ENCODE data around the gene CD14. TPM values are rescaled to one million over a fixed set of nuclear protein-coding genes. Genes with fewer than 3 reads are reported as not detected.
"Not testable (repeated sequence)": the region's sequence is repeated elsewhere in the genome, so short reads cannot be mapped to it uniquely, and the experiment has no call there.

The CD14 gene
- total and polyA plus RNA-seq, 4 donors = 34.9 to 205 (median 109) TPM

- 69 to 72% methylated on average over 4 of the region's 4 CpGs for WGBS, 2 donors
- DNase-seq (peak in 1 of 2 donors; percentile 72), ATAC-seq (ENCODE audit: low FRiP score) (no peak)
- no peaks in the 10 kb centered on the region for H3K36me3 ChIP-seq (ENCODE audit: control insufficient read depth in 1 of 2, insufficient read depth in 2 of 2, low read length in 1 of 2)
- H3K27me3 ChIP-seq (ENCODE audit: control insufficient read depth in 1 of 2, insufficient read depth in 2 of 2, low read length in 1 of 2) = no peaks in the 10 kb centered on the region
- intact Hi-C loops (cut with DNase I) = no loop called here
- H3K27ac ChIP-seq (ENCODE audit: low read depth in 1 of 2, low read length in 2 of 2) = no peak overlapping the region
- H3K9me3 ChIP-seq (ENCODE audit: control insufficient read depth, low read length) = no peaks in the 10 kb centered on the region
- H3K4me1 ChIP-seq (ENCODE audit: control insufficient read depth in 1 of 2, insufficient read depth in 2 of 2, low read length in 2 of 2) = no peaks in the 10 kb centered on the region
- no peak overlapping the region for H3K4me3 ChIP-seq (ENCODE audit: low read length in 2 of 2)
Observed at GRCh38 chr5:140609126-140609525, 23.8 kb downstream of the CD14 start.

GRCh38 chr5:140608722-140609121 is 24.3 kb downstream of the CD14 start:
- intact Hi-C loops (cut with DNase I) = no loop called here
- ATAC-seq (ENCODE audit: low FRiP score) (no peak), DNase-seq (no peak)
- Histone ChIP-seq H3K4me1 (ENCODE audit: control insufficient read depth in 1 of 2, insufficient read depth in 2 of 2, low read length in 2 of 2) (no peaks in the 10 kb centered on the region), H3K27ac (ENCODE audit: low read depth in 1 of 2, low read length in 2 of 2) (no peak overlapping the region), H3K4me3 (ENCODE audit: low read length in 2 of 2) (no peak overlapping the region), H3K9me3 (ENCODE audit: control insufficient read depth, low read length) (no peaks in the 10 kb centered on the region), H3K36me3 (ENCODE audit: control insufficient read depth in 1 of 2, insufficient read depth in 2 of 2, low read length in 1 of 2) (no peaks in the 10 kb centered on the region), H3K27me3 (ENCODE audit: control insufficient read depth in 1 of 2, insufficient read depth in 2 of 2, low read length in 1 of 2) (no peaks in the 10 kb centered on the region)

DNA sequence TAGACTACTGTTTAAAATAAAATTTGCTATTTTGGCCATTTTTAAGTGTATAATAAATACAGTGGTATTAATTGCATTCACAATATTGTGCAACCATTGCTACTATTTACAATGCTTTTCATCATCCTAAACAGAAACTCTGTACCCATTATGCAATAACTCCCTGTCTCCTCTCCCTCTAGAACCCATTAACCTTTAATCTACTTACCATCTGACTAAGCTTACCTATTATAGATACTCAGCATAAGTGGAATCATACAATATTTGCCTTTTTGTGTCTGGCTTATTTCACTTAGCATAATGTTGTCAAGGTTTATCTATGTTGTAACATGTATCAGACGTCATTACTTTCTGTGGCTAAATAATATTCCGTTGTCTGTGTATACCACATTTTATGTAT is 25.9 kb downstream of the CD14 start:
- H3K27ac ChIP-seq (ENCODE audit: low read depth in 1 of 2, low read length in 2 of 2) = no peak overlapping the region
- H3K4me1 ChIP-seq (ENCODE audit: control insufficient read depth in 1 of 2, insufficient read depth in 2 of 2, low read length in 2 of 2) = no peaks in the 10 kb centered on the region
- intact Hi-C loops (cut with DNase I) = no loop called here
- DNase-seq (no peak), ATAC-seq (ENCODE audit: low FRiP score) (no peak)
- H3K9me3 ChIP-seq (ENCODE audit: control insufficient read depth, low read length) = no peaks in the 10 kb centered on the region
- no peak overlapping the region for H3K4me3 ChIP-seq (ENCODE audit: low read length in 2 of 2)
- WGBS, 2 donors = 76 to 88% methylated on average over 2 of the region's 2 CpGs
- H3K27me3 ChIP-seq (ENCODE audit: control insufficient read depth in 1 of 2, insufficient read depth in 2 of 2, low read length in 1 of 2) = no peaks in the 10 kb centered on the region
- no peaks in the 10 kb centered on the region for H3K36me3 ChIP-seq (ENCODE audit: control insufficient read depth in 1 of 2, insufficient read depth in 2 of 2, low read length in 1 of 2)

GRCh38 chr5:140605879-140606278 is 27.1 kb downstream of the CD14 start:
- ATAC-seq (ENCODE audit: low FRiP score) (no peak), DNase-seq (no peak)
- no peaks in the 10 kb centered on the region for H3K9me3 ChIP-seq (ENCODE audit: control insufficient read depth, low read length)
- H3K36me3 ChIP-seq (ENCODE audit: control insufficient read depth in 1 of 2, insufficient read depth in 2 of 2, low read length in 1 of 2) = no peaks in the 10 kb centered on the region
- H3K27ac ChIP-seq (ENCODE audit: low read depth in 1 of 2, low read length in 2 of 2) = no peak overlapping the region
- H3K4me3 ChIP-seq (ENCODE audit: low read length in 2 of 2) = no peak overlapping the region
- intact Hi-C loops (cut with DNase I) = no loop called here
- H3K27me3 ChIP-seq (ENCODE audit: control insufficient read depth in 1 of 2, insufficient read depth in 2 of 2, low read length in 1 of 2) = no peaks in the 10 kb centered on the region
- WGBS, 2 donors = 77 to 80% methylated on average over 3 of the region's 3 CpGs
- no peaks in the 10 kb centered on the region for H3K4me1 ChIP-seq (ENCODE audit: control insufficient read depth in 1 of 2, insufficient read depth in 2 of 2, low read length in 2 of 2)

DNA sequence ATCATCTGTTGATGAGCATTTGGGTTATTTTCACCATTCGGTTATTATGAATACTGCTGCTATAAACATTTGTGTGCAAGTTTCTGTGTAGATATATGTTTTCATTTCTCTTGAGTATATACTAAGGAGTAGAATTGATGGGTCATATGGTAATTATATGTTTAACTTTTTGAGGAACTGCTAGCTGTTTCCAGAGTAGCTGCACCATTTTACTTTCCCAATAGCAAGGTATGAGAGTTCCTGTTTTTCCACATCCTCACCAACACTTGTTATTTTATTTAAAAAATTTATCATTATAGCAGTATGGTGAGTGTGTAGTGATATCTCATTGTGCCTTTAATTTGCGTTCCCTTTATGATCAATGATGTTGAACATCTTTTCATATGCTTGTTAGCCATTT is 29.2 kb downstream of the CD14 start:
- DNase-seq = no peak
- H3K27me3 ChIP-seq (ENCODE audit: control insufficient read depth in 1 of 2, insufficient read depth in 2 of 2, low read length in 1 of 2) = no peaks in the 10 kb centered on the region
- no peak overlapping the region for H3K27ac ChIP-seq (ENCODE audit: low read depth in 1 of 2, low read length in 2 of 2)
- no peaks in the 10 kb centered on the region for H3K36me3 ChIP-seq (ENCODE audit: control insufficient read depth in 1 of 2, insufficient read depth in 2 of 2, low read length in 1 of 2)
- H3K4me1 ChIP-seq (ENCODE audit: control insufficient read depth in 1 of 2, insufficient read depth in 2 of 2, low read length in 2 of 2) = no peaks in the 10 kb centered on the region
- no peak overlapping the region for H3K4me3 ChIP-seq (ENCODE audit: low read length in 2 of 2)
- WGBS, 2 donors = 91 to 92% methylated on average over 2 of the region's 2 CpGs
- H3K9me3 ChIP-seq (ENCODE audit: control insufficient read depth, low read length) = no peaks in the 10 kb centered on the region
- no peak for ATAC-seq (ENCODE audit: low FRiP score)
- intact Hi-C loops (cut with DNase I) = no loop called here

GRCh38 chr5:140603446-140603698 is 29.6 kb downstream of the CD14 start:
- WGBS, 2 donors = 81 to 91% methylated on average over 4 of the region's 4 CpGs
- H3K9me3 ChIP-seq (ENCODE audit: control insufficient read depth, low read length); DNase-seq; H3K4me3 ChIP-seq (ENCODE audit: low read length in 2 of 2); H3K36me3 ChIP-seq (ENCODE audit: control insufficient read depth in 1 of 2, insufficient read depth in 2 of 2, low read length in 1 of 2); H3K27ac ChIP-seq (ENCODE audit: low read depth in 1 of 2, low read length in 2 of 2); intact Hi-C loops (cut with DNase I); H3K4me1 ChIP-seq (ENCODE audit: control insufficient read depth in 1 of 2, insufficient read depth in 2 of 2, low read length in 2 of 2); H3K27me3 ChIP-seq (ENCODE audit: control insufficient read depth in 1 of 2, insufficient read depth in 2 of 2, low read length in 1 of 2); ATAC-seq (ENCODE audit: low FRiP score): not testable (repeated sequence)

- WGBS, 2 donors = 70 to 78% methylated on average over 4 of the region's 4 CpGs
Observed at GRCh38 chr5:140602147-140602546, 30.8 kb downstream of the CD14 start.

GRCh38 chr5:140600096-140600495 is 32.9 kb downstream of the CD14 start:
- intact Hi-C loops (cut with DNase I) = no loop called here
- no peak overlapping the region for H3K27ac ChIP-seq (ENCODE audit: low read depth in 1 of 2, low read length in 2 of 2)
- ATAC-seq (ENCODE audit: low FRiP score) (no peak), DNase-seq (no peak)
- no peaks in the 10 kb centered on the region for H3K27me3 ChIP-seq (ENCODE audit: control insufficient read depth in 1 of 2, insufficient read depth in 2 of 2, low read length in 1 of 2)
- H3K4me3 ChIP-seq (ENCODE audit: low read length in 2 of 2) = no peak overlapping the region
- H3K4me1 ChIP-seq (ENCODE audit: control insufficient read depth in 1 of 2, insufficient read depth in 2 of 2, low read length in 2 of 2) = no peaks in the 10 kb centered on the region
- H3K9me3 ChIP-seq (ENCODE audit: control insufficient read depth, low read length) = no peaks in the 10 kb centered on the region
- H3K36me3 ChIP-seq (ENCODE audit: control insufficient read depth in 1 of 2, insufficient read depth in 2 of 2, low read length in 1 of 2) = no peaks in the 10 kb centered on the region

More at GRCh38 chr5:140602147-140602546, 30.8 kb downstream of the CD14 start:
- no peaks in the 10 kb centered on the region for H3K9me3 ChIP-seq (ENCODE audit: control insufficient read depth, low read length)
- H3K4me3 ChIP-seq (ENCODE audit: low read length in 2 of 2) = no peak overlapping the region
- no peaks in the 10 kb centered on the region for H3K27me3 ChIP-seq (ENCODE audit: control insufficient read depth in 1 of 2, insufficient read depth in 2 of 2, low read length in 1 of 2)
- H3K4me1 ChIP-seq (ENCODE audit: control insufficient read depth in 1 of 2, insufficient read depth in 2 of 2, low read length in 2 of 2) = no peaks in the 10 kb centered on the region
- intact Hi-C loops (cut with DNase I) = no loop called here
- no peak for DNase-seq
- no peak for ATAC-seq (ENCODE audit: low FRiP score)
- no peaks in the 10 kb centered on the region for H3K36me3 ChIP-seq (ENCODE audit: control insufficient read depth in 1 of 2, insufficient read depth in 2 of 2, low read length in 1 of 2)
- no peak overlapping the region for H3K27ac ChIP-seq (ENCODE audit: low read depth in 1 of 2, low read length in 2 of 2)

DNA sequence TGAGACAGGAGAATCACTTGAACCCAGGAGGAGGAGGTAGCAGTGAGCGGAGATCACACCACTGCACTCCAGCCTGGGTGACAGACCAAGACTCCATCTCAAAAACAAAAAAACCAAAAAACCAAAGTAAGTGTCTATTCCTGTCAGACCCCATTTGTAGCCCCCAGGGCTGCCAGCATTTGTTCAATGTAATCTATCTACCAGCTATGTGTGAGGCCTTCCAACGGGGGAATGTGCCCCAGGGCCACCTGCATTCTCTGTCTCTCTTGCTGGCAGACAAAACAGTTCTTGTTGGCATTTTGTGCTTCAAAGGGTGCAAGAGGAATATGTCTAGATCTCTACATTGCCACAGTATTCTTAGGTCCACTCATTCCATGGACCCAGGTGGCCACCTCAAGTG is 34.1 kb downstream of the CD14 start:
- 75 to 76% methylated on average over 2 of the region's 2 CpGs for WGBS, 2 donors
- ATAC-seq (ENCODE audit: low FRiP score) (no peak), DNase-seq (no peak)
- intact Hi-C loops (cut with DNase I) = no loop called here
- H3K9me3 ChIP-seq (ENCODE audit: control insufficient read depth, low read length) = no peaks in the 10 kb centered on the region
- no peaks in the 10 kb centered on the region for H3K4me1 ChIP-seq (ENCODE audit: control insufficient read depth in 1 of 2, insufficient read depth in 2 of 2, low read length in 2 of 2)
- H3K27me3 ChIP-seq (ENCODE audit: control insufficient read depth in 1 of 2, insufficient read depth in 2 of 2, low read length in 1 of 2) = no peaks in the 10 kb centered on the region
- H3K4me3 ChIP-seq (ENCODE audit: low read length in 2 of 2) = no peak overlapping the region
- H3K27ac ChIP-seq (ENCODE audit: low read depth in 1 of 2, low read length in 2 of 2) = no peak overlapping the region
- H3K36me3 ChIP-seq (ENCODE audit: control insufficient read depth in 1 of 2, insufficient read depth in 2 of 2, low read length in 1 of 2) = no peaks in the 10 kb centered on the region

DNA sequence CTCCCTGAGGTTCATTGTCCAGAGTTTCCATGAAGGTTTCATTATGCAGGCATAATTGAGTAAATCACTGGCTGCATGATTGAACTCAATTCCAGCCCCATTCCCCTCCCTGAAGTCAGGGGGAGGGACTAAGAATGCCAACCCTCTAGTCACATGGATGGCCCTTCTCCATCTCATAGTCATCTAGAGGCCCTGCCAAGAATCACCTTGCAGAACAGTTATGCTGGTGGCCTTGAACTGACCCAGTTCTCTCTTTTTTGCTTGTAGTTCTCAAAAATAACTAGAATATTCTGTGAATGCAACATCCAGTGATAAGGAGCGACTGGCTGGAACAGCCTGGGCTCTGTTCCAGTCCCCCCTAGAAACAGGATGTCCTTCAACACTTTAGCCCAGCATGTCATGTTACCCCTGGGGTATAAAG is 36.6 kb downstream of the CD14 start:
- DNase-seq (no peak), ATAC-seq (ENCODE audit: low FRiP score) (no peak)
- intact Hi-C loops (cut with DNase I) = no loop called here
- Histone ChIP-seq H3K36me3 (ENCODE audit: control insufficient read depth in 1 of 2, insufficient read depth in 2 of 2, low read length in 1 of 2) (no peaks in the 10 kb centered on the region), H3K27ac (ENCODE audit: low read depth in 1 of 2, low read length in 2 of 2) (no peak overlapping the region), H3K4me1 (ENCODE audit: control insufficient read depth in 1 of 2, insufficient read depth in 2 of 2, low read length in 2 of 2) (no peaks in the 10 kb centered on the region), H3K9me3 (ENCODE audit: control insufficient read depth, low read length) (no peaks in the 10 kb centered on the region), H3K27me3 (ENCODE audit: control insufficient read depth in 1 of 2, insufficient read depth in 2 of 2, low read length in 1 of 2) (no peaks in the 10 kb centered on the region), H3K4me3 (ENCODE audit: low read length in 2 of 2) (no peak overlapping the region)
- WGBS, 2 donors = 0 to 6% methylated on average over 1 of the region's 1 CpG

Data from aorta (tissue), 5 donors.